HCT116 (cell line): ENCODE results near the gene RAB11A. TPM values are rescaled to one million over a fixed set of nuclear protein-coding genes. Genes with fewer than 3 reads are reported as not detected.
A peak's percentile ranks its signal among the peaks of the same experiment; 100 is the strongest.

ENCODE experiments used
- ATAC-seq: fragments of 200-7000 bp; cut with Tn5 transposase; 2 replicates; pipeline ENCODE4 v1.9.1; 2020; ENCODE audit warnings: mild to moderate bottlenecking, moderate library complexity
- Bru-seq: library from RNA; stranded (reverse); fragments of 400-500 nt; gene quantifications from one replicate; lab custom pipeline; 2021; lab: Mats Ljungman, UMichigan
- BruChase-seq, 2 experiments: library from RNA; stranded (reverse); fragments of 400-500 nt; gene quantifications; one replicate each; lab custom pipeline; 2021; lab: Mats Ljungman, UMichigan
- BruUV-seq: library from RNA; stranded (reverse); fragments of 400-500 nt; replicated peaks from 2 replicates; lab custom pipeline; 2021; lab: Mats Ljungman, UMichigan
- CTCF ChIA-PET: fragments of 300-600 bp; sonication (Branson Sonifier 250); formaldehyde crosslinking; loops from one replicate; lab custom pipeline; 2021; ENCODE audit warnings: antibody characterized with exemption; lab: Charles Lee
- POLR2A ChIA-PET: fragments of 300-600, 350-600 bp; sonication (Branson Sonifier 250); formaldehyde crosslinking; loops from one replicate; lab custom pipeline; 2021; ENCODE audit warnings: antibody characterized with exemption; lab: Charles Lee
- RAD21 ChIA-PET, 2 experiments: fragments of 300-600 bp; sonication (Branson Sonifier 250); formaldehyde crosslinking; loops; one replicate each; lab custom pipeline; 2023; ENCODE audit warnings: low total read pairs in 2 of 2; ENCODE audit not compliant: uncharacterized antibody in 2 of 2, unreplicated experiment in 2 of 2, low non-redundant PET in 1 of 2; lab: Charles Lee
- DNase-seq: peaks from one replicate; pipeline ENCODE4 v3.0.0-alpha.2; 2010; ENCODE audit warnings: low read depth, low spot score
- H2AFZ ChIP-seq: fragments of 200-600 bp; shearing (Covaris generic), sonication (generic); 2 replicates; pipeline ENCODE4 v1.6.1; 2017; ENCODE audit warnings: low read depth, mixed run types, mixed read lengths, antibody characterized with exemption, low read length; ENCODE audit not compliant: poor library complexity, severe bottlenecking
- H3K27ac ChIP-seq: 2 replicates; pipeline ENCODE4 v1.5.1; 2012; ENCODE audit warnings: low read depth, low read length
- H3K27me3 ChIP-seq: fragments of 200-600 bp; sonication (generic); 2 replicates; pipeline ENCODE4 v1.6.1; 2016; ENCODE audit warnings: mixed run types, low read length, mixed read lengths; ENCODE audit not compliant: insufficient read depth
- H3K36me3 ChIP-seq, 2 experiments: fragments of 200-500 bp in 1 of 2; fragments of 200-600 bp in 1 of 2; sonication (Bioruptor generic) in 1 of 2; sonication (generic) in 1 of 2; 2 replicates each; pipeline versions ENCODE4 v1.5.1 to v1.6.1; 2014 to 2016; ENCODE audit warnings: low read length in 2 of 2, inconsistent platforms in 1 of 2, mixed read lengths in 1 of 2, mixed run types in 1 of 2; ENCODE audit not compliant: insufficient read depth in 2 of 2, control insufficient read depth in 1 of 2
- H3K4me1 ChIP-seq, 2 experiments: fragments of 200-600 bp in 1 of 2; sonication (generic) in 1 of 2; 2 replicates each; pipeline versions ENCODE4 v1.5.1 to v1.6.1; 2012 to 2017; ENCODE audit warnings: low read length in 2 of 2, inconsistent platforms in 1 of 2, mild to moderate bottlenecking in 1 of 2, mixed read lengths in 1 of 2, mixed run types in 1 of 2, moderate library complexity in 1 of 2; ENCODE audit not compliant: insufficient read depth in 2 of 2, control insufficient read depth in 1 of 2
- H3K4me2 ChIP-seq: fragments of 200-600 bp; sonication (generic); 2 replicates; pipeline ENCODE4 v1.6.1; 2017; ENCODE audit warnings: mixed run types, low read length, mixed read lengths
- H3K4me3 ChIP-seq, 2 experiments: fragments of 200-600 bp in 1 of 2; sonication (generic) in 1 of 2; replicated peaks in 1 of 2; 2 replicates each; pipeline ENCODE4 v1.5.1; 2011 to 2016; ENCODE audit warnings: low read length in 2 of 2, control low read depth in 1 of 2, low read depth in 1 of 2, mild to moderate bottlenecking in 1 of 2, mixed read lengths in 1 of 2, mixed run types in 1 of 2
- H3K79me2 ChIP-seq: fragments of 200-600 bp; sonication (generic); 2 replicates; pipeline ENCODE4 v1.6.1; 2017; ENCODE audit warnings: mild to moderate bottlenecking, mixed run types, low read length, moderate library complexity, mixed read lengths; ENCODE audit not compliant: insufficient read depth
- H3K9ac ChIP-seq: fragments of 200-600 bp; sonication (generic); 2 replicates; pipeline ENCODE4 v1.6.1; 2016; ENCODE audit warnings: low read length, mixed read lengths
- H3K9me2 ChIP-seq: fragments of 200-600 bp; sonication (generic), shearing (Covaris generic); 2 replicates; pipeline ENCODE4 v1.6.1; 2017; ENCODE audit warnings: mixed run types, mild to moderate bottlenecking, moderate library complexity; ENCODE audit not compliant: insufficient read depth
- H3K9me3 ChIP-seq, 2 experiments: fragments of 200-500 bp in 1 of 2; fragments of 200-600 bp in 1 of 2; sonication (Bioruptor generic) in 1 of 2; sonication (generic) in 1 of 2; 2 replicates each; pipeline ENCODE4 v1.6.1; 2014 to 2017; ENCODE audit warnings: low read length in 2 of 2, mixed read lengths in 2 of 2, inconsistent platforms in 1 of 2, low read depth in 1 of 2, mild to moderate bottlenecking in 1 of 2, mixed run types in 1 of 2, moderate library complexity in 1 of 2; ENCODE audit not compliant: control insufficient read depth in 1 of 2, insufficient read depth in 1 of 2
- H4K20me1 ChIP-seq: fragments of 200-600 bp; sonication (generic), shearing (Covaris generic); 2 replicates; pipeline ENCODE4 v1.6.1; 2017; ENCODE audit warnings: mixed run types, mild to moderate bottlenecking, moderate library complexity; ENCODE audit not compliant: insufficient read depth
- CBX3 ChIP-seq: IDR thresholded peaks from 2 replicates; pipeline ENCODE4 v1.6.1; 2012; ENCODE audit warnings: low read depth
- CEBPB ChIP-seq: IDR thresholded peaks from 2 replicates; pipeline ENCODE4 v1.6.1; 2012; ENCODE audit warnings: low read depth
- EGR1 ChIP-seq: IDR thresholded peaks from 2 replicates; pipeline ENCODE4 v1.6.1; 2012; ENCODE audit warnings: low read depth
- ELF1 ChIP-seq: IDR thresholded peaks from 2 replicates; pipeline ENCODE4 v1.6.1; 2012; ENCODE audit warnings: low read depth, borderline replicate concordance
- EZH2phosphoT487 ChIP-seq: fragments of 200-600 bp; IDR thresholded peaks from 2 replicates; pipeline ENCODE4 v1.6.1; 2018; ENCODE audit warnings: antibody characterized with exemption, borderline replicate concordance
- FOSL1 ChIP-seq: IDR thresholded peaks from 2 replicates; pipeline ENCODE4 v1.6.1; 2012; ENCODE audit warnings: low read depth
- JUND ChIP-seq: IDR thresholded peaks from 2 replicates; pipeline ENCODE4 v1.6.1; 2012
- POLR2A ChIP-seq: IDR thresholded peaks from 2 replicates; pipeline ENCODE4 v1.7.0; 2011; ENCODE audit warnings: borderline replicate concordance; ENCODE audit not compliant: insufficient read depth, insufficient read length; ENCODE audit errors: extremely low read depth
- RAD21 ChIP-seq: IDR thresholded peaks from 2 replicates; pipeline ENCODE4 v1.6.1; 2012; ENCODE audit warnings: low read depth, mild to moderate bottlenecking
- REST ChIP-seq: IDR thresholded peaks from 2 replicates; pipeline ENCODE4 v1.6.1; 2012; ENCODE audit warnings: low read depth
- SIN3A ChIP-seq: IDR thresholded peaks from 2 replicates; pipeline ENCODE4 v1.6.1; 2012; ENCODE audit warnings: low read depth
- SP1 ChIP-seq: IDR thresholded peaks from 2 replicates; pipeline ENCODE4 v1.6.1; 2012; ENCODE audit warnings: low read depth
- SRF ChIP-seq: IDR thresholded peaks from 2 replicates; pipeline ENCODE4 v1.6.1; 2012; ENCODE audit warnings: low read depth
- TCF7L2 ChIP-seq: IDR thresholded peaks from 2 replicates; pipeline ENCODE4 v1.7.0; 2011; ENCODE audit warnings: borderline replicate concordance, inconsistent platforms; ENCODE audit not compliant: insufficient read depth, insufficient read length; ENCODE audit errors: extremely low read depth
- YY1 ChIP-seq: IDR thresholded peaks from 2 replicates; pipeline ENCODE4 v1.6.1; 2011; ENCODE audit warnings: low read length, low read depth, moderate library complexity, mild to moderate bottlenecking; ENCODE audit not compliant: insufficient replicate concordance; ENCODE audit errors: extremely low read depth
- ZBTB33 ChIP-seq: IDR thresholded peaks from 2 replicates; pipeline ENCODE4 v1.6.1; 2011; ENCODE audit warnings: mild to moderate bottlenecking, low read length, moderate library complexity; ENCODE audit not compliant: insufficient replicate concordance; ENCODE audit errors: extremely low read depth
- ZNF274 ChIP-seq: fragments of 200-500 bp; sonication (Bioruptor generic); IDR thresholded peaks from 2 replicates; pipeline ENCODE4 v1.6.1; 2014; ENCODE audit warnings: mild to moderate bottlenecking, low read depth, low read length, inconsistent platforms
- intact Hi-C: fragments of 100-400 bp; cut with micrococcal nuclease; formaldehyde crosslinking; loops from 2 replicates; pipeline ENCODE4 v1.10.0; 2022
- long read RNA-seq: library from polyadenylated mRNA; unstranded; transcript quantifications from one replicate; pipeline ENCODE4 v2.0.0, GENCODE V29; 2021; ENCODE audit not compliant: unreplicated experiment
- polyA plus RNA-seq: library from polyadenylated mRNA; unstranded; fragments of >200 nt; gene quantifications from 2 replicates; pipeline ENCODE4 v1.2.1, GENCODE V29; 2012; ENCODE audit warnings: missing spikeins
- total RNA-seq: library from RNA; stranded (reverse); gene quantifications from one replicate; pipeline ENCODE4 v1.2.1, GENCODE V29; 2021; ENCODE audit not compliant: unreplicated experiment
- TF ChIP-seq, protein P1 (sequence below): IDR thresholded peaks from 2 replicates; pipeline ENCODE4 v1.6.1; 2012
- TF ChIP-seq, protein P2 (sequence below): IDR thresholded peaks from 2 replicates; pipeline ENCODE4 v1.6.1; 2012

RAB11A gene
- total RNA-seq (234 TPM), Bru-seq, nascent RNA (percentile 89 among the genes with signal in this experiment), BruChase-seq, experiment 1, labeled RNA remaining after a 6-hour chase (percentile 95 among the genes with signal in this experiment), BruChase-seq, experiment 2, labeled RNA remaining after a 2-hour chase (percentile 90 among the genes with signal in this experiment)
- 249 and 263 TPM in 2 replicates for polyA plus RNA-seq
- long read RNA-seq, full-length matches to known transcripts: 129 of 145 reads
- long read RNA-seq, partial matches to known transcripts: 5 of 145 reads
- long read RNA-seq, other reads (novel, unspliced or antisense): 11 of 145 reads

- H3K27ac ChIP-seq: peak within 1 kb of the TSS; percentile 74
- ATAC-seq (peak; percentile 95), DNase-seq (peak; percentile 94)
- H4K20me1 ChIP-seq: no peaks in the 10 kb centered on the region; the same call in 1 of the 2 replicates
- H3K9me2 ChIP-seq: no peaks in the 10 kb centered on the region
- peaks cover 0 to 2% of the 10 kb centered on the region in 2 experiments; a peak in 1 of 4 replicates for H3K36me3 ChIP-seq
- peak within 1 kb of the TSS; percentile 73 for H3K4me2 ChIP-seq
- peaks cover 50% of the 10 kb centered on the region for H3K79me2 ChIP-seq
- peaks cover 11 to 30% of the 10 kb centered on the region in 2 experiments for H3K4me1 ChIP-seq
- CTCF ChIA-PET: interaction anchor here (0.6 to 4.1 kb wide), 7 partner anchors 12 to 684 kb away, joined by 3 to 31 read pairs (median 4); partner anchors contain the start of gene CLPX
- H3K9ac ChIP-seq: peak within 1 kb of the TSS; percentile 88
- no peaks in the 10 kb centered on the region for H3K27me3 ChIP-seq
- peak within 1 kb of the TSS; percentile 79 to 94 for H3K4me3 ChIP-seq
- H2AFZ ChIP-seq: no peak within 1 kb of the TSS
- intact Hi-C loops: loop anchor here (1.0 kb wide), 1 partner anchor 77 kb away; the partner anchor contains the start of gene DENND4A
- POLR2A ChIA-PET: interaction anchor here (0.8 to 1.6 kb wide), 5 partner anchors 32 to 565 kb away, joined by 3 to 5 read pairs (median 4); partner anchors contain the start of genes DENND4A and RNU5B-1
- no TSS peak for BruUV-seq
- RAD21 ChIA-PET: interaction anchor here in 1 of 2 experiments (0.6 kb wide), 1 partner anchor 41 kb away, joined by 3 read pairs; no protein-coding TSS in a partner anchor
- H3K9me3 ChIP-seq: no peaks in the 10 kb centered on the region
- TF ChIP-seq ELF1 (peak; percentile 42; the same call in 1 of the 2 replicates), SIN3A (peak; percentile 61; the same call in 1 of the 2 replicates), EGR1 (peak; percentile 80), TCF7L2 (no peak), YY1 (peak; percentile 41), SP1 (peak; percentile 79), REST (no peak), ZBTB33 (no peak), CBX3 (peak; percentile 38; the same call in 1 of the 2 replicates), SRF (peak; percentile 92), CEBPB (no peak), POLR2A (peak; percentile 87), EZH2phosphoT487 (no peak), ZNF274 (no peak), JUND (no peak), FOSL1 (no peak), RAD21 (no peak)
- TF ChIP-seq, protein P1, sequence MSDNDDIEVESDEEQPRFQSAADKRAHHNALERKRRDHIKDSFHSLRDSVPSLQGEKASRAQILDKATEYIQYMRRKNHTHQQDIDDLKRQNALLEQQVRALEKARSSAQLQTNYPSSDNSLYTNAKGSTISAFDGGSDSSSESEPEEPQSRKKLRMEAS: peak; percentile 79; the same call in 1 of the 2 replicates
- TF ChIP-seq, protein P2, sequence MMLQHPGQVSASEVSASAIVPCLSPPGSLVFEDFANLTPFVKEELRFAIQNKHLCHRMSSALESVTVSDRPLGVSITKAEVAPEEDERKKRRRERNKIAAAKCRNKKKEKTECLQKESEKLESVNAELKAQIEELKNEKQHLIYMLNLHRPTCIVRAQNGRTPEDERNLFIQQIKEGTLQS: no peak
Observed at GRCh38 chr15:65869126-65869953, at the start of gene RAB11A. TSS of gene RAB11A (plus strand) at chr15:65869491. CDS start at chr15:65869586, 95 bp downstream.
